CD1c-positive myeloid dendritic cell (primary cell): ENCODE measurements around the gene ABCA1.
"Not testable (repeated sequence)": the region's sequence is repeated elsewhere in the genome, so short reads cannot be mapped to it uniquely, and the experiment has no call there.

ENCODE experiments used
- DNase-seq: peaks from one replicate; pipeline ENCODE4 v3.0.0-alpha.2; 2016; ENCODE audit errors: extremely low spot score

The ABCA1 gene, protein sequence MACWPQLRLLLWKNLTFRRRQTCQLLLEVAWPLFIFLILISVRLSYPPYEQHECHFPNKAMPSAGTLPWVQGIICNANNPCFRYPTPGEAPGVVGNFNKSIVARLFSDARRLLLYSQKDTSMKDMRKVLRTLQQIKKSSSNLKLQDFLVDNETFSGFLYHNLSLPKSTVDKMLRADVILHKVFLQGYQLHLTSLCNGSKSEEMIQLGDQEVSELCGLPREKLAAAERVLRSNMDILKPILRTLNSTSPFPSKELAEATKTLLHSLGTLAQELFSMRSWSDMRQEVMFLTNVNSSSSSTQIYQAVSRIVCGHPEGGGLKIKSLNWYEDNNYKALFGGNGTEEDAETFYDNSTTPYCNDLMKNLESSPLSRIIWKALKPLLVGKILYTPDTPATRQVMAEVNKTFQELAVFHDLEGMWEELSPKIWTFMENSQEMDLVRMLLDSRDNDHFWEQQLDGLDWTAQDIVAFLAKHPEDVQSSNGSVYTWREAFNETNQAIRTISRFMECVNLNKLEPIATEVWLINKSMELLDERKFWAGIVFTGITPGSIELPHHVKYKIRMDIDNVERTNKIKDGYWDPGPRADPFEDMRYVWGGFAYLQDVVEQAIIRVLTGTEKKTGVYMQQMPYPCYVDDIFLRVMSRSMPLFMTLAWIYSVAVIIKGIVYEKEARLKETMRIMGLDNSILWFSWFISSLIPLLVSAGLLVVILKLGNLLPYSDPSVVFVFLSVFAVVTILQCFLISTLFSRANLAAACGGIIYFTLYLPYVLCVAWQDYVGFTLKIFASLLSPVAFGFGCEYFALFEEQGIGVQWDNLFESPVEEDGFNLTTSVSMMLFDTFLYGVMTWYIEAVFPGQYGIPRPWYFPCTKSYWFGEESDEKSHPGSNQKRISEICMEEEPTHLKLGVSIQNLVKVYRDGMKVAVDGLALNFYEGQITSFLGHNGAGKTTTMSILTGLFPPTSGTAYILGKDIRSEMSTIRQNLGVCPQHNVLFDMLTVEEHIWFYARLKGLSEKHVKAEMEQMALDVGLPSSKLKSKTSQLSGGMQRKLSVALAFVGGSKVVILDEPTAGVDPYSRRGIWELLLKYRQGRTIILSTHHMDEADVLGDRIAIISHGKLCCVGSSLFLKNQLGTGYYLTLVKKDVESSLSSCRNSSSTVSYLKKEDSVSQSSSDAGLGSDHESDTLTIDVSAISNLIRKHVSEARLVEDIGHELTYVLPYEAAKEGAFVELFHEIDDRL (N-terminal part only)

DNA sequence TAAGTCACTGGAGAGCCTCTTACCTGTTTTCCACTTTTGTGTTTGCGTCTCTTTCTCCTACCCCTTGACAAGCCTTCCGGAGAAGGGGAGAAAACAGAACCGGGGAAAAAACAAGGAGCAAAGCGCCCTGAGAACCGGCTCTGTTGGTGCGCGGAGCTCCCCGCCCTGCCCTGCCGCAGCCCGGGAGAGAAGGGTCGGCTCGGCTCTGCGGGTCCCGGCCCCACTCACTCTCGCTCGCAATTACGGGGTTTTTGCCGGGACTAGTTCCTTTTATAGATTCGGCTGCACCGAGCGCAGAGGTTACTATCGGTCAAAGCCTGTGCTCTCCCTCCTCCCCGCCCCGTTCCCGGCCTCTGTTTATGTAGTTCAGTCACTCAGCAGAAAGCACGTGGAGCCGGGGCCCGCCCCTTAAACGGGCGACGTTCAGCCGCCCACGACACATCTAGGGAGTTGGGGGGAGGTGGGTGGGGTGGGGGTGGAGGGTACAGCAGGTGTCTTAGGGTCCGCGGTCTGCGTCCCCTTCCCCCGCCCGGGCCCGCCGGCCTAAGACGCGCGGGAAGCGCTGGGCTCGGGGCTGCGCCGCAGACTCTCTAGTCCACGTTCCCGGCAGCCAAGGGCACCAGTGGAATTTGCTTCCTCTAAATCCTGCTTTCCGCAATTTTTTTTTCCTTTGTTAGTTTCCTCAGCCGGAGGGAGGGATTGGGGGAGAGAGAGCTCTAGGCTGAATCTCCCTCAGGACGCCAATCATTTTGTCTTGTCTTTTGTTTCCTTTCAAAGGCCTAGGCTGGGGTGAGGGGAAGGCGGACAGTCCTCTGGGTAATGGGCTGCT, at the start of gene ABCA1:
Gene ABCA1, minus strand, starts transcription at position 244 of the 829 bp plus-strand sequence. CDS start 24,476 bp downstream, outside the sequence.
- peak; percentile 89 for DNase-seq

GRCh38 chr9:104977580-104977979, 49.6 kb upstream of the ABCA1 start:
- no peak for DNase-seq

DNA sequence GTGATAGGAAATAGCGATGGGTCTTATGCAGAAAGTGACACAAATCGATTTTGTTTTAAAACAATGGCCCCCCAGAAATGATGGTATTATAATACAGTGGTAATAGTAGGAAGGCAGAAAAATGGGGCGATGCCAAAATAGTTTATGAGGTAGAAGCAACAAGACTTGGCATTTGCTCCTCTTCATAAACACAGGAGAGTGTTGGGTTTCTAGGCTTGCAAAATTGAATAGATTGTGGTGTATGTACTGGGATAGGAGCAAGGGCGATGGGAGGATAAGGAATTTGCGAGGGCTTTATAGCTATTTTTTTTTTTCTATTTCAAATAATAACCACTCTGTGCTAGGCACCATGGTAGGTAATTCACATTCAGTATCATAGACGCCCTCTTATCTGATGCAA, 49.2 kb upstream of the ABCA1 start:
- no peak for DNase-seq

DNA sequence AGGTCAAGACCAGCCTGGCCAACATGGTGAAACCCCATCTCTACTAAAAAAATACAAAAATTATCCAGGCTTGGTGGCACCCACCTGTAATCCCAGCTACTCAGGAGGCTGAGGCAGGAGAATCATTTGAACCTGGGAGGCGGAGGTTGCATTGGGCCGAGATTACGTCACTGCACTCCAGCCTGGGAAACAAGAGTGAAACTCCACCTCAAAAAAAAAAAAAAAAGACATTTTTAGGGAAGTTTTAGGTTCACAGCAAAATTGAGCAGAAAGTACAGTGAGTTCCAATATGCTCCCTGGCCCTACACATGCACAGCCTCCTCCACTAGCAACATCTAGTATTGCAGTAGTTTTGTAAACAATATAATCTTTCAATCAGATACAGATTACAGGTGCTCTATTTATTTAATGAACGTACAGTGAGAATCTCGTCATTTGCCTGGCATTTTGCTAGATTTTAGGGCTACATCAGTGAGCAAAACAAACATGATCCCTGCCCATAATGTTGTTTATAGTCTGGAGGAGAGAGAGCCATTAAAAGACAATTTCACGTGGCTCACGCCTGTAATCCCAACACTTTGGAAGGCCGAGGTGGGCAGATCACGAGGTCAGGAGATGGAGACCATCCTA, 48.1 kb upstream of the ABCA1 start:
- not testable (repeated sequence) for DNase-seq

DNA sequence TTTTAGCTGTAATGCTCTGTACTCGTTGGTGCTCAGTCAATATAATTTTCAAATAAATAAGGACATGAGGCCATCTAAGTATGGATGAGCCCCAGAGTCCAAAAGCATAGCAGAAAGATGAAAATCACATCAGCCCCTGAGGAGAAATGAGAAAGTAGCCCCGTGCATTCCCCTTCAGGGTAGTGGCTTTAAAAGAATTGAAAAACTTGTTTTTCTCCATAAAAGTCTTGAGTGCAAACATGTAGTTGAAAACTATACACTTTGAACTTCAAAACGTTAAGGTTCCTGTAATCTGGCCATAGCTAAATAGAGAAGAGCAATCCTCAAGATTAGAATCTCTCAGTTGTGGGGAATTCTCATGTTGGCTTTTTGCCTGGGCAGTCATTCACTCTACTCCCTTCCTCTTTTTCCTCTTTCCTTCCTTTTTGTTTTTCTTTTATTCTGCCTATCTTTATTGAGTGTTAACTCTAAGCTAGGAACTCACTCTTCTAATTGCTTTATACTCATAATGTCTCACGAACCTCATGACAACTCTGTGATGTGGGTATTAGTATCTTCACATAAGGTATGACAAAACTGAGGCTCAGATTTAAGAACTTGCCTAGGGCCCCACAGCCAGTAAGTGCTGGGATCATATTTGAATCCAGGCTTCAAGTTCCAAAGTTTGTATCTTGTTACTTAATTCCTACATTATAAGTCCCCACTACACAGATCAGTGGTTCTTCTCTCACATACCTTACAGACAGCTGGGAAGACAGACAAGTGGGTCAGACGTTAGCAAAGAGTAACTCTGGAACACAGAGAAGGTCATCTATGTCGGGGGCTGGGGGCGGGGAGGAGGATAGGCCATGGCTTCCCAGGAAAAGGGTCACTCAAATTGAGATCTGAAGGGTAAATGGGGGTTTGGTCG, 46.4 kb upstream of the ABCA1 start:
- no peak for DNase-seq

DNA sequence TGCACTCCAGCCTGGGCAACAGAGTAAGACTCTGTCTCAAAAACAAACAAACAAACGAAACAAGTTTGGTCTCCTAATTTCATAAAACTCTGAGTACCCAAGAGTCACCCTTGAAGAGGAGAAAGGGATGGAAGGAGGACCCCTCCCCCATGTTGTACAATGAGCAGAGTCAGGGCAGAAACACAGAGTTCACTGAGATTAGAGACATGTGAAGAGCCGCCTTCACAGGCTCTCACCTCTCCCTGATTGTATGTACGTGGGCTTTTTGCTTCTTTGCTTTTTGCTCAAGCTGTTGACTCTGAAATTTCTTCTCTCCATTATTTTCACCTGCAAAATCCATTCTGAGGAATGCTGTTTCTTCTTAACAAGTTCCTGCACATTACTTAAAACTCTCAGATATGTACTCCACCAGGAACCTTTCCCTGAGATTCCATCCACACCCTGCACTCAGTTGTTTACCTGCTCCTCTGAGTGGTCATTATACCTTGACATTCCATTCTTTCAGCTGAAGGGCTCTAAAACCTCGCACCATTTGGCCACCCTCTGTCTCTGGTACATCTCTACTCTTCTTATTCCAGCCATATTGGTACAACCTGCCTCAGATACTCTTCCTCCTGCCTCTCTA, 44.4 kb upstream of the ABCA1 start:
- no peak for DNase-seq

DNA sequence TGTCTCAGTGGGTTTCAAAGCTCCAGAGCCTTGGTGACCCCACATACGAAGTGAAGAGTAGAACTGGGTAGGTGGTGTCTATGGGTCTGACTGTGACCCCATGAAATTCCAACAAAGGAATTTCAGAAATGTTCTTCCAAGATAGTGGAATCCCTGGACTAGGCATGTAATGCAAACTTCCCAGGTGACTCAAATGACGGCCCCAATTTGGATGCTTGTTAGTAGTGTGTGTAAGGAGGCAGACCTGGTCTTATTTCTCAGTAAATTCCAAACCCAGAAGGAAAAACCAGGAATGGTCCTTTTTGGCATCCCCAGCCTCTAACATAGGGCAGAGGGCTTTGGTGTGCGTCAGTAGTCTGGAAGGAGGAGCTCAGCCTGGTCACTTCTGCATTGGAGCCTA, 43.6 kb upstream of the ABCA1 start:
- no peak for DNase-seq

GRCh38 chr9:104970271-104970987, 42.5 kb upstream of the ABCA1 start:
- no peak for DNase-seq

GRCh38 chr9:104969116-104969515, 41.2 kb upstream of the ABCA1 start:
- DNase-seq: no peak

GRCh38 chr9:104968025-104968982, 40.3 kb upstream of the ABCA1 start:
- DNase-seq: peak; percentile 91

- DNase-seq: no peak
Observed at GRCh38 chr9:104963076-104963475, 35.1 kb upstream of the ABCA1 start.

GRCh38 chr9:104961701-104962359, 33.9 kb upstream of the ABCA1 start:
- no peak for DNase-seq

GRCh38 chr9:104961238-104961637, 33.3 kb upstream of the ABCA1 start:
- DNase-seq: peak; percentile 82

- DNase-seq: no peak
Observed at GRCh38 chr9:104960662-104961061, 32.7 kb upstream of the ABCA1 start.

DNA sequence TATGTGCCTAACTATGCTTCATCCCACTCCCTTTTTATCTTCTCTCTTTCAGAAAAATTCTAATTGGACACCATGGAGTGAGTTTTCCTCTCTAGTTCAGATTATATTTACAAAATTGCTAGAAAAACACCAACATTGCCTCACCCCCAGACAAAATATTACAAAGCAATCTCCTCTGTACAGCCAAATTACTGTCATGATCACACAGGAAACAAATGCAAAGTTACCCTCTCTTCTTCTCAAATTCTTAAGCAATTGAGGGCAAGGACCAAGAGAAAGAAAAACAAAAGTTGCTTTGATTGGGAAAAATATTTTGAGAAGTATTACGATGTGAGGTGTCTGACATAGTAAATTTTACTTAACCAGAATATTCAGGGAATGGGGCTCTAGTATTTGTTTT, 30.8 kb upstream of the ABCA1 start:
- DNase-seq: no peak

- DNase-seq: not testable (repeated sequence)
Observed at GRCh38 chr9:104958006-104958405, 30.1 kb upstream of the ABCA1 start.

- DNase-seq: no peak
Observed at GRCh38 chr9:104951487-104951886, 23.5 kb upstream of the ABCA1 start.
